HepG2 (cell line): ENCODE results near the gene ARMCX5. TPM values are rescaled to one million over a fixed set of nuclear protein-coding genes. Genes with fewer than 3 reads are reported as not detected.
A peak's percentile ranks its signal among the peaks of the same experiment; 100 is the strongest.

ENCODE experiments used
- AKNA ChIP-seq: sonication (generic); formaldehyde crosslinking; IDR thresholded peaks from 2 replicates; pipeline ENCODE4 v1.4.0; 2020; ENCODE audit warnings: missing genetic modification reagents, borderline replicate concordance
- BCLAF1 ChIP-seq: fragments of 450-650 bp; IDR thresholded peaks from 2 replicates; pipeline ENCODE4 v1.6.1; 2017; ENCODE audit warnings: mild to moderate bottlenecking
- CAMTA2 ChIP-seq: sonication (generic); formaldehyde crosslinking; IDR thresholded peaks from 2 replicates; pipeline ENCODE4 v1.4.0; 2020; ENCODE audit warnings: mild to moderate bottlenecking, missing genetic modification reagents, borderline replicate concordance
- CCDC6 ChIP-seq: sonication (generic); formaldehyde crosslinking; IDR thresholded peaks from 2 replicates; pipeline ENCODE4 v1.8.1; 2022; ENCODE audit warnings: mild to moderate bottlenecking, missing genetic modification reagents, moderate library complexity
- DPF2 ChIP-seq: sonication (generic); formaldehyde crosslinking; IDR thresholded peaks from 2 replicates; pipeline ENCODE4 v1.4.0; 2020; ENCODE audit warnings: mild to moderate bottlenecking, low read depth, missing genetic modification reagents, borderline replicate concordance
- ESRRA ChIP-seq: sonication (generic); formaldehyde crosslinking; IDR thresholded peaks from 2 replicates; pipeline ENCODE4 v1.5.1; 2020; ENCODE audit warnings: mild to moderate bottlenecking, low read depth, missing genetic modification reagents
- FOXA1 ChIP-seq, 2 experiments: fragments of 450-650 bp in 1 of 2; sonication (generic) in 1 of 2; formaldehyde crosslinking in 1 of 2; IDR thresholded peaks; 2 replicates each; pipeline versions ENCODE4 v1.4.0 to v1.6.1; 2016 to 2020; ENCODE audit warnings: missing genetic modification reagents in 1 of 2
- HMGXB4 ChIP-seq, 2 experiments: sonication (generic) in 1 of 2; formaldehyde crosslinking in 1 of 2; IDR thresholded peaks; 2 replicates each; pipeline versions ENCODE4 v1.4.0 to v1.6.1; 2018 to 2020; ENCODE audit warnings: missing genetic modification reagents in 2 of 2, borderline replicate concordance in 1 of 2, low read depth in 1 of 2, mild to moderate bottlenecking in 1 of 2, missing biosample characterization in 1 of 2
- ISX ChIP-seq: sonication (generic); formaldehyde crosslinking; conservative IDR thresholded peaks from 2 replicates; pipeline ENCODE4 v1.5.0; 2020; ENCODE audit warnings: missing genetic modification reagents
- MBD4 ChIP-seq: IDR thresholded peaks from 2 replicates; pipeline ENCODE4 v1.6.1; 2012; ENCODE audit warnings: low read length, inconsistent platforms, borderline replicate concordance
- TIGD3 ChIP-seq: sonication (generic); formaldehyde crosslinking; IDR thresholded peaks from 2 replicates; pipeline ENCODE4 v1.5.1; 2020; ENCODE audit warnings: mild to moderate bottlenecking, missing genetic modification reagents, borderline replicate concordance
- TRIM22 ChIP-seq: fragments of 450-650 bp; IDR thresholded peaks from 2 replicates; pipeline ENCODE4 v1.6.1; 2017
- ZBTB8A ChIP-seq: sonication (generic); formaldehyde crosslinking; IDR thresholded peaks from 2 replicates; pipeline ENCODE4 v1.4.0; 2020; ENCODE audit warnings: mild to moderate bottlenecking, low read depth, missing genetic modification reagents, borderline replicate concordance
- ZNF75D ChIP-seq: sonication (generic); formaldehyde crosslinking; IDR thresholded peaks from 2 replicates; pipeline ENCODE4 v1.8.1; 2023; ENCODE audit warnings: missing genetic modification reagents, mild to moderate bottlenecking, borderline replicate concordance
- polyA plus RNA-seq, 8 experiments: library from polyadenylated mRNA; depleted of rRNA in 3 of 8; stranded (reverse) in 7 of 8; unstranded in 1 of 8; fragments of >200 nt; fragmentation: Illumina TruSeq in 4 of 8; extraction: Trizol in 4 of 8; gene quantifications; 2 replicates each; pipeline versions ENCODE4 v1.2.1 to v1.2.3, GENCODE V29; 2011 to 2016; ENCODE audit warnings: low read depth in 4 of 8, missing spikeins in 1 of 8, mixed read lengths in 1 of 8; ENCODE audit not compliant: insufficient read depth in 1 of 8
- total RNA-seq, 5 experiments: library from RNA; depleted of rRNA; stranded (reverse); fragments of >200 nt; fragmentation: Illumina TruSeq; extraction: Trizol; gene quantifications; 2 replicates each; pipeline ENCODE4 v1.2.3, GENCODE V29; 2016; ENCODE audit warnings: low read depth in 1 of 5

Gene ARMCX5
- total and polyA plus RNA-seq, 2 of the 13 experiments (the other 11 are each of a cell fraction or from before 2014, with no cell fraction given) = 9.1 to 14.2 TPM

- TF ChIP-seq DPF2 (CRISPR knock-in tag) = no peak
- no peak for TF ChIP-seq ZBTB8A
- no peak for TF ChIP-seq CCDC6 (CRISPR knock-in tag)
- no peak for TF ChIP-seq TIGD3 (CRISPR knock-in tag)
- TF ChIP-seq ZNF75D (CRISPR knock-in tag) = no peak
- TF ChIP-seq BCLAF1 = no peak
- TF ChIP-seq ISX (CRISPR knock-in tag) = no peak
- no peak for TF ChIP-seq FOXA1 (IDR thresholded peaks at IDR 0.05)
- no peak for TF ChIP-seq FOXA1 (CRISPR knock-in tag; IDR thresholded peaks at IDR 0.05)
- TF ChIP-seq TRIM22 = no peak
- no peak for TF ChIP-seq AKNA (CRISPR knock-in tag)
- TF ChIP-seq CAMTA2 (CRISPR knock-in tag) = no peak
- TF ChIP-seq ESRRA (CRISPR knock-in tag) = no peak
- TF ChIP-seq HMGXB4 (CRISPR knock-in tag; IDR thresholded peaks at IDR 0.05; ENCODE audit: borderline replicate concordance in 1 of 2, low read depth in 1 of 2) = peak; percentile 27 to 38; a peak in 3 of 4 replicates
- TF ChIP-seq MBD4 = no peak; the same call in 1 of the 2 replicates
Observed at GRCh38 chrX:102599084-102599950, at the start of gene ARMCX5 (continued).
